ENCODE results near the gene PRIM2. TPM values are rescaled to one million over a fixed set of nuclear protein-coding genes. Genes with fewer than 3 reads are reported as not detected.

Gene PRIM2
- polyA plus RNA-seq, 1 donor (not counting 4 experiments of a cell fraction or from before 2014, with no cell fraction given): 12.8 TPM

DNA sequence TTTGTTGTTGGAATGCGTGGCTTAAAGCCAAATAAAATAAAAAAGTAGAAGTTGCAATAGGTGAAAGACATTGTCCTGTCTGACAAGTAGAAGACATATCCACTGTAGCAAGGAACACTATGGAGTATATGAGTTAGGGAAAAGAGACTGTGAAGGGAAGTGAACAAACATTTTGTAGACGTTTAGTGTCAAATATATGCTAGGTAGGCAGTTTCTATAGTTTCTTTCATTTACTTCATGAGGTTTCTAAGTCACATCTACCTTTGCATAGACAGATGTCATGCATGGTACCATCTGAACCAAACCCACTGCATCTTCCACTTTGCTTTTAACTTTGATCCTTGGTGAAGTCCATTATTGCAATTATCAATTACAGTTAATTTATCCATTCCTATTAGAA is 9.9 kb downstream of the PRIM2 start:
- Histone ChIP-seq H3K4me1 (ENCODE audit: control insufficient read depth, extremely low read depth, insufficient read depth, low read length) (no peaks in the 10 kb centered on the region), H2AFZ (ENCODE audit: control insufficient read depth, low read length) (no peak overlapping the region), H3K4me3 (ENCODE audit: control insufficient read depth in 2 of 3, extremely low read depth in 1 of 3, insufficient read depth in 2 of 3, low read depth in 1 of 3, low read length in 3 of 3) (no peak overlapping the region), H3K27me3 (ENCODE audit: control insufficient read depth, extremely low read depth, insufficient read depth, low read length) (no peaks in the 10 kb centered on the region), H3K36me3 (ENCODE audit: control insufficient read depth in 2 of 2, extremely low read depth in 1 of 2, insufficient read depth in 2 of 2, low read length in 2 of 2) (peaks cover 3 to 11% of the 10 kb centered on the region in 2 experiments), H3K9me1 (ENCODE audit: control insufficient read depth, extremely low read depth, insufficient read depth, low read length) (no peaks in the 10 kb centered on the region), H3K9me3 (ENCODE audit: control insufficient read depth, low read depth, low read length) (no peaks in the 10 kb centered on the region), H3K4me2 (ENCODE audit: control insufficient read depth, extremely low read depth, insufficient read depth, low read depth, low read length) (no peak overlapping the region), H3K27ac (ENCODE audit: control insufficient read depth, insufficient read depth, low read length) (no peak overlapping the region), H3K79me2 (ENCODE audit: control insufficient read depth, insufficient read depth, low read length) (peaks cover 12% of the 10 kb centered on the region), H3K9ac (ENCODE audit: control insufficient read depth, extremely low read depth, insufficient read depth, low read length) (no peak overlapping the region), H4K20me1 (ENCODE audit: control insufficient read depth, extremely low read depth, insufficient read depth, low read length) (no peaks in the 10 kb centered on the region)
- no peak for FAIRE-seq
- dilution Hi-C loops (cut with MboI; ENCODE audit: extremely low pct_ligation_motif_present, low sequenced_read_pairs): no loop called here
- TF ChIP-seq EZH2 (IDR thresholded peaks at IDR 0.05; ENCODE audit: low read length): no peak
- TF ChIP-seq, protein P1, sequence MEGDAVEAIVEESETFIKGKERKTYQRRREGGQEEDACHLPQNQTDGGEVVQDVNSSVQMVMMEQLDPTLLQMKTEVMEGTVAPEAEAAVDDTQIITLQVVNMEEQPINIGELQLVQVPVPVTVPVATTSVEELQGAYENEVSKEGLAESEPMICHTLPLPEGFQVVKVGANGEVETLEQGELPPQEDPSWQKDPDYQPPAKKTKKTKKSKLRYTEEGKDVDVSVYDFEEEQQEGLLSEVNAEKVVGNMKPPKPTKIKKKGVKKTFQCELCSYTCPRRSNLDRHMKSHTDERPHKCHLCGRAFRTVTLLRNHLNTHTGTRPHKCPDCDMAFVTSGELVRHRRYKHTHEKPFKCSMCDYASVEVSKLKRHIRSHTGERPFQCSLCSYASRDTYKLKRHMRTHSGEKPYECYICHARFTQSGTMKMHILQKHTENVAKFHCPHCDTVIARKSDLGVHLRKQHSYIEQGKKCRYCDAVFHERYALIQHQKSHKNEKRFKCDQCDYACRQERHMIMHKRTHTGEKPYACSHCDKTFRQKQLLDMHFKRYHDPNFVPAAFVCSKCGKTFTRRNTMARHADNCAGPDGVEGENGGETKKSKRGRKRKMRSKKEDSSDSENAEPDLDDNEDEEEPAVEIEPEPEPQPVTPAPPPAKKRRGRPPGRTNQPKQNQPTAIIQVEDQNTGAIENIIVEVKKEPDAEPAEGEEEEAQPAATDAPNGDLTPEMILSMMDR (optimal IDR thresholded peaks at IDR 0.05 in 1 of 3, IDR thresholded peaks at IDR 0.05 in 1 of 3, conservative IDR thresholded peaks at IDR 0.05 in 1 of 3; ENCODE audit: extremely low read depth in 1 of 3, insufficient read depth in 2 of 3, low read length in 3 of 3): no peak
- no peak for DNase-seq (ENCODE audit: low read depth, low spot score)

GRCh38 chr6:57328074-57328473 is 10.6 kb downstream of the PRIM2 start:
- H3K27ac ChIP-seq (ENCODE audit: control insufficient read depth, insufficient read depth, low read length): no peak overlapping the region
- H3K4me3 ChIP-seq (ENCODE audit: control insufficient read depth in 2 of 3, extremely low read depth in 1 of 3, insufficient read depth in 2 of 3, low read depth in 1 of 3, low read length in 3 of 3): no peak overlapping the region
- no peaks in the 10 kb centered on the region for H3K4me1 ChIP-seq (ENCODE audit: control insufficient read depth, extremely low read depth, insufficient read depth, low read length)
- H3K9me1 ChIP-seq (ENCODE audit: control insufficient read depth, extremely low read depth, insufficient read depth, low read length): no peaks in the 10 kb centered on the region
- H3K36me3 ChIP-seq (ENCODE audit: control insufficient read depth in 2 of 2, extremely low read depth in 1 of 2, insufficient read depth in 2 of 2, low read length in 2 of 2): peaks cover 3 to 8% of the 10 kb centered on the region in 2 experiments
- dilution Hi-C loops (cut with MboI; ENCODE audit: extremely low pct_ligation_motif_present, low sequenced_read_pairs): no loop called here
- no peaks in the 10 kb centered on the region for H3K9me3 ChIP-seq (ENCODE audit: control insufficient read depth, low read depth, low read length)
- no peak overlapping the region for H2AFZ ChIP-seq (ENCODE audit: control insufficient read depth, low read length)
- no peaks in the 10 kb centered on the region for H4K20me1 ChIP-seq (ENCODE audit: control insufficient read depth, extremely low read depth, insufficient read depth, low read length)
- no peaks in the 10 kb centered on the region for H3K27me3 ChIP-seq (ENCODE audit: control insufficient read depth, extremely low read depth, insufficient read depth, low read length)
- FAIRE-seq (no peak), DNase-seq (ENCODE audit: low read depth, low spot score) (no peak)
- H3K9ac ChIP-seq (ENCODE audit: control insufficient read depth, extremely low read depth, insufficient read depth, low read length): no peak overlapping the region
- TF ChIP-seq EZH2 (IDR thresholded peaks at IDR 0.05; ENCODE audit: low read length): no peak
- TF ChIP-seq, protein P1 (optimal IDR thresholded peaks at IDR 0.05 in 1 of 3, IDR thresholded peaks at IDR 0.05 in 1 of 3, conservative IDR thresholded peaks at IDR 0.05 in 1 of 3; ENCODE audit: extremely low read depth in 1 of 3, insufficient read depth in 2 of 3, low read length in 3 of 3): no peak
- H3K79me2 ChIP-seq (ENCODE audit: control insufficient read depth, insufficient read depth, low read length): peaks cover 12% of the 10 kb centered on the region
- H3K4me2 ChIP-seq (ENCODE audit: control insufficient read depth, extremely low read depth, insufficient read depth, low read depth, low read length): no peak overlapping the region

Data from keratinocyte (primary cell).